HTERT RPE-1 (cell line): ENCODE results near the gene KANSL1.

Source experiments
- in situ Hi-C: fragments of 300-500 bp; cut with MboI; formaldehyde crosslinking; loops from 4 replicates; pipeline ENCODE4 v1.14.3; 2020; ENCODE audit warnings: low sequenced_read_pairs

KANSL1 gene

GRCh38 chr17:46140645-46141197, 52.5 kb downstream of the KANSL1 start:
- in situ Hi-C loops = no loop called here

GRCh38 chr17:46139432-46140210, 53.6 kb downstream of the KANSL1 start:
- in situ Hi-C loops = no loop called here

- in situ Hi-C loops = no loop called here
Measured at GRCh38 chr17:46138473-46138872, 54.8 kb downstream of the KANSL1 start.

GRCh38 chr17:46136820-46137219, 56.4 kb downstream of the KANSL1 start:
- in situ Hi-C loops = no loop called here

GRCh38 chr17:46135879-46136563, 57.2 kb downstream of the KANSL1 start:
- in situ Hi-C loops = no loop called here

GRCh38 chr17:46135126-46135812, 58.0 kb downstream of the KANSL1 start:
- in situ Hi-C loops = no loop called here

GRCh38 chr17:46129302-46129701, 63.9 kb downstream of the KANSL1 start:
- in situ Hi-C loops = no loop called here

GRCh38 chr17:46128453-46128852, 64.8 kb downstream of the KANSL1 start:
- in situ Hi-C loops = no loop called here

- in situ Hi-C loops = no loop called here
Measured at GRCh38 chr17:46127524-46127923, 65.7 kb downstream of the KANSL1 start.

- in situ Hi-C loops = no loop called here
Measured at GRCh38 chr17:46126840-46127239, 66.4 kb downstream of the KANSL1 start.

- in situ Hi-C loops = no loop called here
Measured at GRCh38 chr17:46125831-46126230, 67.4 kb downstream of the KANSL1 start.

GRCh38 chr17:46124695-46125592, 68.3 kb downstream of the KANSL1 start:
- in situ Hi-C loops = no loop called here

GRCh38 chr17:46123607-46124006, 69.6 kb downstream of the KANSL1 start:
- in situ Hi-C loops = no loop called here

- in situ Hi-C loops = no loop called here
Measured at GRCh38 chr17:46122486-46122871, 70.8 kb downstream of the KANSL1 start.

GRCh38 chr17:46121841-46122485, 71.3 kb downstream of the KANSL1 start:
- in situ Hi-C loops = no loop called here

- in situ Hi-C loops = no loop called here
Measured at GRCh38 chr17:46121165-46121764, 72.0 kb downstream of the KANSL1 start.

GRCh38 chr17:46120537-46120936, 72.7 kb downstream of the KANSL1 start:
- in situ Hi-C loops = no loop called here

- in situ Hi-C loops = no loop called here
Measured at GRCh38 chr17:46120078-46120477, 73.2 kb downstream of the KANSL1 start.

GRCh38 chr17:46118964-46119363, 74.3 kb downstream of the KANSL1 start:
- in situ Hi-C loops = no loop called here
